ENCODE results near the gene GNG11.

The GNG11 gene

GRCh38 chr7:93948873-93949272 is 27.3 kb downstream of the GNG11 start:
- DNase-seq (ENCODE audit: low spot score): no peak

- DNase-seq (ENCODE audit: low spot score): peak; percentile 84
Observed at GRCh38 chr7:93949423-93949822, 27.9 kb downstream of the GNG11 start.

GRCh38 chr7:93955304-93955703 is 33.8 kb downstream of the GNG11 start:
- no peak for DNase-seq (ENCODE audit: low spot score)

GRCh38 chr7:93957767-93958166 is 36.2 kb downstream of the GNG11 start:
- DNase-seq (ENCODE audit: low spot score): no peak

- no peak for DNase-seq (ENCODE audit: low spot score)
Observed at GRCh38 chr7:93958216-93958615, 36.7 kb downstream of the GNG11 start.

- DNase-seq (ENCODE audit: low spot score): no peak
Observed at GRCh38 chr7:93958651-93959050, 37.1 kb downstream of the GNG11 start.

GRCh38 chr7:93960986-93961385 is 39.5 kb downstream of the GNG11 start:
- DNase-seq (ENCODE audit: low spot score): no peak

GRCh38 chr7:93964262-93964661 is 42.7 kb downstream of the GNG11 start:
- DNase-seq (ENCODE audit: low spot score): no peak

- no peak for DNase-seq (ENCODE audit: low spot score)
Observed at GRCh38 chr7:93964813-93965212, 43.3 kb downstream of the GNG11 start.

GRCh38 chr7:93968911-93969620 is 47.5 kb downstream of the GNG11 start:
- no peak for DNase-seq (ENCODE audit: low spot score)

- no peak for DNase-seq (ENCODE audit: low spot score)
Observed at GRCh38 chr7:93972029-93972725, 50.6 kb downstream of the GNG11 start.

- DNase-seq (ENCODE audit: low spot score): peak; percentile 42
Observed at GRCh38 chr7:93973134-93973533, 51.6 kb downstream of the GNG11 start.

GRCh38 chr7:93977211-93977950 is 55.8 kb downstream of the GNG11 start:
- DNase-seq (ENCODE audit: low spot score): no peak
